T-helper 2 cell (primary cell): ENCODE data around the gene NINJ1.
A peak's percentile ranks its signal among the peaks of the same experiment; 100 is the strongest.

Source experiments
- DNase-seq, 5 experiments: peaks; one replicate each; pipeline versions ENCODE4 v3.0.0 to v3.0.0-alpha.2; 2012 to 2022

Gene NINJ1

GRCh38 chr9:93099551-93100275 lies 34.3 kb downstream of the NINJ1 start:
- no peak for DNase-seq

- peak in 3 of 5 experiments; percentile 33 to 72 (median 43) for DNase-seq
These were observed 35.7 kb downstream of the NINJ1 start for GRCh38 chr9:93098236-93098946.

- no peak for DNase-seq
These were observed 36.4 kb downstream of the NINJ1 start for GRCh38 chr9:93097511-93098201.

- no peak for DNase-seq
These were observed 37.2 kb downstream of the NINJ1 start for GRCh38 chr9:93096811-93097382.

- DNase-seq, result peak; percentile 28 to 59 (median 56)
These were observed 37.8 kb downstream of the NINJ1 start, which contains the start of gene CARD19 for GRCh38 chr9:93096131-93096802. Gene CARD19 (plus strand): TSS chr9:93096217. CDS start chr9:93096346, 129 bp downstream.

- peak; percentile 98 to 100 (median 100) for DNase-seq
These were observed 38.6 kb downstream of the NINJ1 start for GRCh38 chr9:93095205-93096130.

GRCh38 chr9:93094658-93095204 lies 39.3 kb downstream of the NINJ1 start:
- DNase-seq, result peak in 1 of 5 experiments; percentile 35

- DNase-seq, result no peak
These were observed 40.0 kb downstream of the NINJ1 start for GRCh38 chr9:93093877-93094657.

GRCh38 chr9:93093127-93093876 lies 40.7 kb downstream of the NINJ1 start:
- DNase-seq, result peak in 1 of 5 experiments; percentile 59

GRCh38 chr9:93092251-93092991 lies 41.6 kb downstream of the NINJ1 start:
- no peak for DNase-seq

- DNase-seq, result peak in 2 of 5 experiments; percentile 35 to 83
These were observed 42.5 kb downstream of the NINJ1 start for GRCh38 chr9:93091453-93092081.

- no peak for DNase-seq
These were observed 43.0 kb downstream of the NINJ1 start for GRCh38 chr9:93091056-93091452.

- no peak for DNase-seq
These were observed 43.9 kb downstream of the NINJ1 start for GRCh38 chr9:93090091-93090655.

- DNase-seq, result no peak
These were observed 44.5 kb downstream of the NINJ1 start for GRCh38 chr9:93089481-93089991.

GRCh38 chr9:93089024-93089423 lies 45.0 kb downstream of the NINJ1 start:
- no peak for DNase-seq

GRCh38 chr9:93088656-93089015 lies 45.4 kb downstream of the NINJ1 start:
- no peak for DNase-seq

- no peak for DNase-seq
These were observed 45.9 kb downstream of the NINJ1 start for GRCh38 chr9:93087971-93088655.
